Measurements from ENCODE around the gene ZSCAN22. TPM values are rescaled to one million over a fixed set of nuclear protein-coding genes. Genes with fewer than 3 reads are reported as not detected.
"Not testable (repeated sequence)": the region's sequence is repeated elsewhere in the genome, so short reads cannot be mapped to it uniquely, and the experiment has no call there.

ZSCAN22 gene
- 2.4 and 2.5 TPM in 2 replicates for total RNA-seq (2014; rRNA removed; shearing (Covaris generic))
- 1.6 and 2.4 TPM in 2 replicates for polyA plus RNA-seq (2014; cell fraction: nucleus; rRNA removed)

GRCh38 chr19:58326914-58327726 lies at the start of gene ZSCAN22:
TSS of gene ZSCAN22 (plus strand) at chr19:58326994. CDS start at chr19:58334803, 7,809 bp downstream.
- peak; percentile 89 for DNase-seq (ENCODE audit: extremely low read depth, low read depth)

GRCh38 chr19:58277197-58277596 lies 49.6 kb upstream of the ZSCAN22 start:
- no peak for DNase-seq (ENCODE audit: extremely low read depth, low read depth)

GRCh38 chr19:58277748-58278540 lies 48.9 kb upstream of the ZSCAN22 start:
- DNase-seq (ENCODE audit: extremely low read depth, low read depth) = no peak

GRCh38 chr19:58278541-58279041 lies 48.2 kb upstream of the ZSCAN22 start, which contains the start of gene ZNF8:
TSS of gene ZNF8 (plus strand) at chr19:58278955. CDS start at chr19:58279082, 127 bp downstream.
- DNase-seq (ENCODE audit: extremely low read depth, low read depth) = peak; percentile 95

GRCh38 chr19:58279042-58279924 lies 47.5 kb upstream of the ZSCAN22 start:
- DNase-seq (ENCODE audit: extremely low read depth, low read depth) = peak; percentile 14

GRCh38 chr19:58279925-58280316 lies 46.9 kb upstream of the ZSCAN22 start:
- DNase-seq (ENCODE audit: extremely low read depth, low read depth) = no peak

- no peak for DNase-seq (ENCODE audit: extremely low read depth, low read depth)
Observed at GRCh38 chr19:58284199-58284598, 42.6 kb upstream of the ZSCAN22 start.

GRCh38 chr19:58291943-58292342 lies 34.9 kb upstream of the ZSCAN22 start:
- DNase-seq (ENCODE audit: extremely low read depth, low read depth) = no peak

GRCh38 chr19:58294743-58295374 lies 31.9 kb upstream of the ZSCAN22 start:
- no peak for DNase-seq (ENCODE audit: extremely low read depth, low read depth)

GRCh38 chr19:58296104-58296503 lies 30.7 kb upstream of the ZSCAN22 start:
- DNase-seq (ENCODE audit: extremely low read depth, low read depth) = no peak

GRCh38 chr19:58300620-58301019 lies 26.2 kb upstream of the ZSCAN22 start:
- no peak for DNase-seq (ENCODE audit: extremely low read depth, low read depth)

GRCh38 chr19:58304255-58304654 lies 22.5 kb upstream of the ZSCAN22 start:
- no peak for DNase-seq (ENCODE audit: extremely low read depth, low read depth)

- DNase-seq (ENCODE audit: extremely low read depth, low read depth) = no peak
Observed at GRCh38 chr19:58304748-58305064, 22.1 kb upstream of the ZSCAN22 start.

GRCh38 chr19:58305065-58305931 lies 21.5 kb upstream of the ZSCAN22 start, which contains the start of gene ERVK3-1:
TSS of gene ERVK3-1 (plus strand) at chr19:58305377. CDS start at chr19:58312169, 6,792 bp downstream.
- DNase-seq (ENCODE audit: extremely low read depth, low read depth) = peak; percentile 91

GRCh38 chr19:58305932-58306323 lies 20.9 kb upstream of the ZSCAN22 start:
- no peak for DNase-seq (ENCODE audit: extremely low read depth, low read depth)

GRCh38 chr19:58307736-58308135 lies 19.1 kb upstream of the ZSCAN22 start:
- no peak for DNase-seq (ENCODE audit: extremely low read depth, low read depth)

GRCh38 chr19:58310685-58311084 lies 16.1 kb upstream of the ZSCAN22 start:
- DNase-seq (ENCODE audit: extremely low read depth, low read depth) = not testable (repeated sequence)

- DNase-seq (ENCODE audit: extremely low read depth, low read depth) = no peak
Observed at GRCh38 chr19:58311345-58311865, 15.4 kb upstream of the ZSCAN22 start.

GRCh38 chr19:58315580-58315979 lies 11.2 kb upstream of the ZSCAN22 start:
- DNase-seq (ENCODE audit: extremely low read depth, low read depth) = no peak

Data from NCI-H460 (cell line).